Cardiac muscle cell (in vitro differentiated cells and primary cell): ENCODE data around the gene RND1. TPM values are rescaled to one million over a fixed set of nuclear protein-coding genes. Genes with fewer than 3 reads are reported as not detected.

Experiments
- DNase-seq, 2 donors: peaks; one replicate each; pipeline versions ENCODE4 v3.0.0 to v3.0.0-alpha.2; 2010 to 2017; ENCODE audit warnings: low read depth in 1 of 2, low spot score in 1 of 2
- H3K27ac ChIP-seq: fragments of 200-600 bp; sonication (generic); 2 replicates; pipeline ENCODE4 v1.5.1; 2016
- H3K27me3 ChIP-seq: fragments of 200-600 bp; sonication (generic); 2 replicates; pipeline ENCODE4 v1.6.0; 2016; ENCODE audit warnings: control low read depth
- H3K36me3 ChIP-seq: fragments of 200-600 bp; sonication (generic); 2 replicates; pipeline ENCODE4 v1.5.1; 2016; ENCODE audit warnings: control low read depth
- H3K4me1 ChIP-seq: fragments of 200-600 bp; sonication (generic); 2 replicates; pipeline ENCODE4 v1.8.1; 2017; ENCODE audit warnings: low read depth, mild to moderate bottlenecking, mixed run types
- H3K4me3 ChIP-seq: fragments of 200-600 bp; sonication (generic); 2 replicates; pipeline ENCODE4 v1.5.1; 2016; ENCODE audit warnings: mild to moderate bottlenecking
- H3K9me3 ChIP-seq: fragments of 200-600 bp; sonication (generic); 2 replicates; pipeline ENCODE4 v1.5.1; 2017; ENCODE audit warnings: low read depth, mild to moderate bottlenecking, control low read depth
- CTCF ChIP-seq: IDR thresholded peaks from 2 replicates; pipeline ENCODE4 v1.5.1; 2012; ENCODE audit warnings: low read depth, mild to moderate bottlenecking, low read length
- polyA plus RNA-seq: library from polyadenylated mRNA; unstranded; fragments of >200 nt; fragmentation: Nextera tagmentation; extraction: Ambion mirVana; gene quantifications from 2 replicates; pipeline ENCODE4 v1.2.1, GENCODE V29; 2016
- total RNA-seq: library from RNA; depleted of rRNA; stranded (reverse); fragments of >200 nt; gene quantifications from 2 replicates; pipeline ENCODE4 v1.2.3, GENCODE V29; 2016

Gene RND1
- total and polyA plus RNA-seq, 2 experiments from 2014 or later: 2.9 to 7.2 TPM

DNA sequence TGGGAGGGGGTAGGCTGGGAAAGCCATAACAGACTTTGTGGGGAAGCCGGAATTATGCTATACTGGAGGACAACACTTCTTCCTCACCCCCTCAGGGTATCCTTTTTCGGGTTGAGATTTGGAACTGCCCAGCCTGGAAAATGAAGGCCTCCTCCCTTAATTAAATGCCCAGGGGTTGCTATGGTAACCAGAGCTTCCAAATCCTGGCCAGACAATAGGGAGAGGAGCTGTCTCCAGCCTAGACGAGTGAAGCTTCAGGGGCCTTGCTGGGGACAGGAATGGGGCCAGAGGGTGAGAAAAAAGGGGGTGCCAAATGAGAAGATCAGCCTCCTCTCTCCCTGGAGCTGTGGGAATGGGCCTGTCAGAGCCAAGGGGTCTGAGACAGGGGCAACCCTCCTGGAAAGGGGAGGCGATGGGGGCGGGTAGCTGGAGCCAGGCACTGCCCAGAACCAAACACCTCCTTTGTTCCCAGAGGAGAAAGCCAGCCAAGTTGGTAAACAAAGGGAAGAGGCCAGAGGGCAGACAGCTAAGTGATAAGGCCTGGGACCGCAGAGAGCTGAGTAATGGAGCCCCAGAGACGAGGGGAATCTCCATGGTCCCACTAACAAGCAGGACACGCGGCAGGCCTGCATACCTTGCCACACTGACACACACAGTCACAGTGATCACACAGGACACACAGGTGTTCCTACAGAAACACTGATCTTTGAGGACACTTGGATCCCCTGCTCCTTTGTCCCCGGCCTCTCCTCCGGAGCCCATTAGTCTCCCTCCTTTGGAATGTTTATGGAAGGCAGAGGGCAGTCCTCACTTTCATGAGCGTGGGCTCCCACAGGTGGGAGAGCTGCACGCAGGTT, 17.9 kb upstream of the RND1 start:
- DNase-seq: peak in 1 of 2 donors; percentile 54
- TF ChIP-seq CTCF: no peak
- Histone ChIP-seq H3K27me3 (no peaks in the 10 kb centered on the region), H3K36me3 (no peaks in the 10 kb centered on the region), H3K4me1 (peaks cover 17% of the 10 kb centered on the region), H3K9me3 (no peaks in the 10 kb centered on the region), H3K4me3 (no peak overlapping the region), H3K27ac (peak overlapping the region; percentile 72)

GRCh38 chr12:48882972-48883304, 17.3 kb upstream of the RND1 start:
- Histone ChIP-seq H3K9me3 (no peaks in the 10 kb centered on the region), H3K4me1 (peaks cover 17% of the 10 kb centered on the region), H3K27ac (peak overlapping the region; percentile 72), H3K27me3 (no peaks in the 10 kb centered on the region), H3K36me3 (no peaks in the 10 kb centered on the region), H3K4me3 (no peak overlapping the region)
- DNase-seq: no peak
- no peak for TF ChIP-seq CTCF

- no peaks in the 10 kb centered on the region for H3K27me3 ChIP-seq
- no peak for TF ChIP-seq CTCF
- peak; percentile 64 to 65 for DNase-seq
- H3K9me3 ChIP-seq: no peaks in the 10 kb centered on the region
- peak overlapping the region; percentile 13 for H3K4me3 ChIP-seq
- H3K27ac ChIP-seq: peak overlapping the region; percentile 72
- peaks cover 17% of the 10 kb centered on the region for H3K4me1 ChIP-seq
- H3K36me3 ChIP-seq: no peaks in the 10 kb centered on the region
Observed at GRCh38 chr12:48882315-48882687, 16.6 kb upstream of the RND1 start.

- H3K27ac ChIP-seq: peak overlapping the region; percentile 72
Observed at GRCh38 chr12:48881686-48882314, 16.1 kb upstream of the RND1 start.

GRCh38 chr12:48880647-48881046, 15.0 kb upstream of the RND1 start:
- Histone ChIP-seq H3K4me1 (peaks cover 17% of the 10 kb centered on the region), H3K27me3 (no peaks in the 10 kb centered on the region), H3K4me3 (no peak overlapping the region), H3K36me3 (no peaks in the 10 kb centered on the region), H3K9me3 (no peaks in the 10 kb centered on the region), H3K27ac (no peak overlapping the region)
- DNase-seq: no peak
- no peak for TF ChIP-seq CTCF

More at GRCh38 chr12:48881686-48882314, 16.1 kb upstream of the RND1 start:
- Histone ChIP-seq H3K36me3 (no peaks in the 10 kb centered on the region), H3K4me3 (no peak overlapping the region), H3K9me3 (no peaks in the 10 kb centered on the region), H3K4me1 (peaks cover 17% of the 10 kb centered on the region), H3K27me3 (no peaks in the 10 kb centered on the region)
- peak in 1 of 2 donors; percentile 33 for DNase-seq
- TF ChIP-seq CTCF: no peak
